Body of pancreas (tissue), 4 donors: ENCODE data around the gene SPRR4.

Experiments
- POLR2A ChIP-seq, 3 donors: fragments of 450-650 bp; IDR thresholded peaks; one replicate each; pipeline ENCODE4 v1.6.1; 2016; ENCODE audit warnings: antibody characterized with exemption in 3 of 3, mild to moderate bottlenecking in 2 of 3
- TF ChIP-seq, protein P1 (sequence below), 7 experiments: fragments of 450-650 bp in 4 of 7; fragments of 200-600 bp in 3 of 7; sonication (generic) in 3 of 7; IDR thresholded peaks; one replicate each; pipeline ENCODE4 v1.5.1; 2016 to 2019; ENCODE audit warnings: antibody characterized with exemption in 7 of 7

DNA sequence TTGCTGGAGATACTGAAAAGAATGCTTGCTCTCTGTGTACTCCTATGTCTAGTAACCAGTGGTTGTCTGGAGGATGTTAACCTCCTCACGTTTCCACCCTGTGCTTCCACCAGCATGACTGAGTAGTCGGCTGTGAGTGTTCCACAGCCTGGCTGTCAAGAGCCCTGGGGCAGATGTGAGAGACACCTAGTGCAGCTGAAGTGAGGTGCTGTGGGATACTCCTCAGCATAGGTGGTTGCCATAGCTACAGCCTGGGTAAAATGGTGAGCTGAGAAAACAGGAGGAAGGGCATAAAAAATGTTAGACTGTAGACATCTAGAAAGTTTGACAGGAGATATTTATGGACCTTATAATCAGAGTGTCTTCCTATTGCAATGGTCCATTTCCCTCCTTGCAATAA, 46.3 kb upstream of the SPRR4 start:
- TF ChIP-seq, protein P1, sequence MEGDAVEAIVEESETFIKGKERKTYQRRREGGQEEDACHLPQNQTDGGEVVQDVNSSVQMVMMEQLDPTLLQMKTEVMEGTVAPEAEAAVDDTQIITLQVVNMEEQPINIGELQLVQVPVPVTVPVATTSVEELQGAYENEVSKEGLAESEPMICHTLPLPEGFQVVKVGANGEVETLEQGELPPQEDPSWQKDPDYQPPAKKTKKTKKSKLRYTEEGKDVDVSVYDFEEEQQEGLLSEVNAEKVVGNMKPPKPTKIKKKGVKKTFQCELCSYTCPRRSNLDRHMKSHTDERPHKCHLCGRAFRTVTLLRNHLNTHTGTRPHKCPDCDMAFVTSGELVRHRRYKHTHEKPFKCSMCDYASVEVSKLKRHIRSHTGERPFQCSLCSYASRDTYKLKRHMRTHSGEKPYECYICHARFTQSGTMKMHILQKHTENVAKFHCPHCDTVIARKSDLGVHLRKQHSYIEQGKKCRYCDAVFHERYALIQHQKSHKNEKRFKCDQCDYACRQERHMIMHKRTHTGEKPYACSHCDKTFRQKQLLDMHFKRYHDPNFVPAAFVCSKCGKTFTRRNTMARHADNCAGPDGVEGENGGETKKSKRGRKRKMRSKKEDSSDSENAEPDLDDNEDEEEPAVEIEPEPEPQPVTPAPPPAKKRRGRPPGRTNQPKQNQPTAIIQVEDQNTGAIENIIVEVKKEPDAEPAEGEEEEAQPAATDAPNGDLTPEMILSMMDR (IDR thresholded peaks at IDR 0.05): no peak
- TF ChIP-seq POLR2A (IDR thresholded peaks at IDR 0.05): no peak
